HG03378 (cell line): ENCODE data around the gene LCE3A.
"Not testable (repeated sequence)": the region's sequence is repeated elsewhere in the genome, so short reads cannot be mapped to it uniquely, and the experiment has no call there.

Experiments used
- ATAC-seq: cut with Tn5 transposase; IDR thresholded peaks from one replicate; pipeline ENCODE4 v1.9.1; 2021; ENCODE audit warnings: mild to moderate bottlenecking, moderate library complexity; ENCODE audit not compliant: unreplicated experiment

Gene LCE3A

GRCh38 chr1:152622803-152623202 lies at the start of gene LCE3A:
Gene LCE3A, minus strand, starts transcription at chr1:152623103. Its CDS starts 0 bp downstream, at chr1:152623103.
- no peak for ATAC-seq

GRCh38 chr1:152667648-152668047 lies 44.7 kb upstream of the LCE3A start:
- ATAC-seq = no peak

GRCh38 chr1:152666171-152666570 lies 43.3 kb upstream of the LCE3A start:
- not testable (repeated sequence) for ATAC-seq

- ATAC-seq = no peak
These were observed 40.2 kb upstream of the LCE3A start, which contains the start of gene LCE2D for GRCh38 chr1:152663098-152663497. Gene LCE2D, plus strand, starts transcription at chr1:152663380. Its CDS starts 726 bp downstream, at chr1:152664106.

GRCh38 chr1:152658649-152659048 lies 35.7 kb upstream of the LCE3A start:
- no peak for ATAC-seq

GRCh38 chr1:152657677-152658076 lies 34.8 kb upstream of the LCE3A start:
- ATAC-seq = no peak

- ATAC-seq = no peak
These were observed 33.6 kb upstream of the LCE3A start for GRCh38 chr1:152656459-152656858.

GRCh38 chr1:152654110-152654509 lies 31.2 kb upstream of the LCE3A start:
- ATAC-seq = no peak

GRCh38 chr1:152646656-152647055 lies 23.8 kb upstream of the LCE3A start:
- no peak for ATAC-seq

- no peak for ATAC-seq
These were observed 22.2 kb upstream of the LCE3A start for GRCh38 chr1:152645146-152645545.

- ATAC-seq = no peak
These were observed 21.0 kb upstream of the LCE3A start for GRCh38 chr1:152643945-152644344.

GRCh38 chr1:152640351-152640750 lies 17.4 kb upstream of the LCE3A start:
- ATAC-seq = no peak

GRCh38 chr1:152630596-152630995 lies 7.7 kb upstream of the LCE3A start:
- no peak for ATAC-seq

GRCh38 chr1:152626744-152627143 lies 3.8 kb upstream of the LCE3A start:
- ATAC-seq = no peak

GRCh38 chr1:152623203-152623844 lies 421 bp upstream of the LCE3A start:
- ATAC-seq = no peak

- ATAC-seq = no peak
These were observed 910 bp downstream of the LCE3A start for GRCh38 chr1:152621993-152622392.

GRCh38 chr1:152613511-152613910 lies 9.4 kb downstream of the LCE3A start, which contains the start of gene LCE3B:
Gene LCE3B, plus strand, starts transcription at chr1:152613811. Its CDS starts 0 bp downstream, at chr1:152613811.
- no peak for ATAC-seq

- ATAC-seq = no peak
These were observed 23.0 kb downstream of the LCE3A start, which contains the start of gene LCE3C for GRCh38 chr1:152599934-152600333. Gene LCE3C, plus strand, starts transcription at chr1:152600234. Its CDS starts 498 bp downstream, at chr1:152600732.

- no peak for ATAC-seq
These were observed 25.9 kb downstream of the LCE3A start for GRCh38 chr1:152596986-152597385.

- no peak for ATAC-seq
These were observed 37.3 kb downstream of the LCE3A start for GRCh38 chr1:152585586-152585985.

- ATAC-seq = no peak
These were observed 40.3 kb downstream of the LCE3A start for GRCh38 chr1:152582647-152583046.

- ATAC-seq = no peak
These were observed 42.5 kb downstream of the LCE3A start, which contains the start of gene LCE3D for GRCh38 chr1:152580433-152580832. Gene LCE3D, minus strand, starts transcription at chr1:152580516. Its CDS starts 580 bp downstream, at chr1:152579936.

GRCh38 chr1:152579526-152579925 lies 43.4 kb downstream of the LCE3A start:
- not testable (repeated sequence) for ATAC-seq
